HL-60 (cell line): ENCODE measurements around the gene RAE1.

ENCODE experiments used
- GABPA ChIP-seq: IDR thresholded peaks from 2 replicates; pipeline ENCODE4 v1.6.1; 2012; ENCODE audit warnings: low read depth
- TF ChIP-seq, protein P1 (sequence below): IDR thresholded peaks from one replicate; pipeline ENCODE4 v1.5.1; 2011; ENCODE audit warnings: low read length, control low read depth, inconsistent platforms; ENCODE audit not compliant: insufficient read depth

DNA sequence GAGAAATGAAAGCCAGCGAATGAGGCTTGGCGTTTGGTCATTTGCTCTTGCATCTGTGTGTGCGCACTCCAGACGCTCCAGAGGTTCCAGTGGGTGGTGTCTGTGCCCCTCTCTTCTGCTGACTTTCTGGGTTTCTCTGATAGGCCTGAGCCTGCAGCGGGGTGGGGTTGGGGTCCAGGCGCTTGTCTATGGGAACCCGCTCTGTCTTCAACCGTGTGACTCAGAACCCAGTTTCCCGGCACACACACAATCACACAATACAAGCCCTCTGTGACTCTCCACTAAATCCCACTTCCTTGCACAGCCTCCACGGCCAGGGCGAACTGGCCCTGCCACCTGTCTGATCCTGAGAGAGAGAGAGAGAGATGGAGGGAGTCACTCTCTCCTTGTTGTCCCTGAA is 64.7 kb downstream of the RAE1 start:
- TF ChIP-seq, protein P1, sequence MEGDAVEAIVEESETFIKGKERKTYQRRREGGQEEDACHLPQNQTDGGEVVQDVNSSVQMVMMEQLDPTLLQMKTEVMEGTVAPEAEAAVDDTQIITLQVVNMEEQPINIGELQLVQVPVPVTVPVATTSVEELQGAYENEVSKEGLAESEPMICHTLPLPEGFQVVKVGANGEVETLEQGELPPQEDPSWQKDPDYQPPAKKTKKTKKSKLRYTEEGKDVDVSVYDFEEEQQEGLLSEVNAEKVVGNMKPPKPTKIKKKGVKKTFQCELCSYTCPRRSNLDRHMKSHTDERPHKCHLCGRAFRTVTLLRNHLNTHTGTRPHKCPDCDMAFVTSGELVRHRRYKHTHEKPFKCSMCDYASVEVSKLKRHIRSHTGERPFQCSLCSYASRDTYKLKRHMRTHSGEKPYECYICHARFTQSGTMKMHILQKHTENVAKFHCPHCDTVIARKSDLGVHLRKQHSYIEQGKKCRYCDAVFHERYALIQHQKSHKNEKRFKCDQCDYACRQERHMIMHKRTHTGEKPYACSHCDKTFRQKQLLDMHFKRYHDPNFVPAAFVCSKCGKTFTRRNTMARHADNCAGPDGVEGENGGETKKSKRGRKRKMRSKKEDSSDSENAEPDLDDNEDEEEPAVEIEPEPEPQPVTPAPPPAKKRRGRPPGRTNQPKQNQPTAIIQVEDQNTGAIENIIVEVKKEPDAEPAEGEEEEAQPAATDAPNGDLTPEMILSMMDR = no peak
- no peak for TF ChIP-seq GABPA
